Measurements from ENCODE around the gene TYMP. TPM values are rescaled to one million over a fixed set of nuclear protein-coding genes. Genes with fewer than 3 reads are reported as not detected.

Gene TYMP
- total and polyA plus RNA-seq, 2 of the 4 experiments (the other 2 are of a cell fraction): 0.18 to 0.74 TPM

- POLR2A ChIA-PET (ENCODE audit: unreplicated experiment): no interaction called here
- CTCF ChIA-PET: no interaction called here
- Histone ChIP-seq H2BK120ac (ENCODE audit: low read depth, low read length) (no peak overlapping the region), H2BK20ac (ENCODE audit: low read depth, low read length) (no peak overlapping the region), H4K5ac (ENCODE audit: low read depth, low read length) (no peak overlapping the region), H3K27me3 (ENCODE audit: control insufficient read depth, insufficient read depth, low read length) (peaks cover 5% of the 10 kb centered on the region; the same call in 1 of the 2 replicates), H3K23ac (ENCODE audit: low read depth, low read length) (no peak overlapping the region), H3K4me1 (ENCODE audit: control insufficient read depth, insufficient read depth, low read length) (peaks cover 24% of the 10 kb centered on the region), H2AK5ac (ENCODE audit: low read depth, low read length) (peak overlapping the region; percentile 27; the same call in 1 of the 2 replicates), H3K14ac (replicated peaks; ENCODE audit: low read depth, low read length) (no peak overlapping the region), H2BK5ac (ENCODE audit: low read depth, low read length, poor library complexity, severe bottlenecking) (no peak overlapping the region), H3K27ac (ENCODE audit: insufficient read depth, low read length) (no peak overlapping the region), H4K91ac (ENCODE audit: insufficient read depth, low read depth, low read length) (no peak overlapping the region), H3K18ac (ENCODE audit: low read depth, low read length) (no peak overlapping the region), H3K9ac (ENCODE audit: low read depth, low read length) (no peak overlapping the region), H2AK9ac (replicated peaks; ENCODE audit: low read depth, low read length, poor library complexity) (no peak overlapping the region), H3K4me2 (ENCODE audit: low read depth, low read length) (no peak overlapping the region), H3K56ac (ENCODE audit: extremely low read depth, insufficient read depth, low read length) (no peak overlapping the region), H3K79me1 (ENCODE audit: low read depth in 1 of 2, low read length in 2 of 2) (peaks cover 11 to 39% of the 10 kb centered on the region in 2 experiments), H2BK15ac (ENCODE audit: low read depth, low read length) (no peak overlapping the region), H2AFZ (replicated peaks; ENCODE audit: low read length, poor library complexity) (peak overlapping the region; percentile 10), H3K36me3 (ENCODE audit: control insufficient read depth, insufficient read depth, low read length) (peaks cover 11% of the 10 kb centered on the region), H4K20me1 (ENCODE audit: insufficient read depth, low read length) (peaks cover 16% of the 10 kb centered on the region), H3K9me3 (ENCODE audit: control insufficient read depth, insufficient read depth, low read length) (no peaks in the 10 kb centered on the region), H4K8ac (ENCODE audit: low read depth in 2 of 2, low read length in 2 of 2) (no peak overlapping the region), H3K4ac (ENCODE audit: low read depth, low read length) (no peak overlapping the region), H3K4me3 (ENCODE audit: insufficient read depth, low read depth, low read length) (no peak overlapping the region), H3K9me1 (ENCODE audit: insufficient read depth, low read length) (peaks cover 15% of the 10 kb centered on the region)
- BruUV-seq (replicated peaks): no TSS peak
- no peak for TF ChIP-seq RFX5 (IDR thresholded peaks at IDR 0.05; ENCODE audit: low read depth, low read length)
- TF ChIP-seq CEBPB (IDR thresholded peaks at IDR 0.05; ENCODE audit: low read depth, low read length): no peak
- TF ChIP-seq MAFK (IDR thresholded peaks at IDR 0.05; ENCODE audit: low read depth, low read length): no peak
- no peak for TF ChIP-seq NFE2L2 (IDR thresholded peaks at IDR 0.05; ENCODE audit: low read depth, low read length)
- TF ChIP-seq CTCF (conservative IDR thresholded peaks at IDR 0.05; ENCODE audit: low read depth, low read length): no peak
- TF ChIP-seq ELK1 (IDR thresholded peaks at IDR 0.05; ENCODE audit: borderline replicate concordance, low read depth, low read length): no peak
- TF ChIP-seq BHLHE40 (IDR thresholded peaks at IDR 0.05; ENCODE audit: low read depth, low read length): no peak
- TF ChIP-seq CHD1 (IDR thresholded peaks at IDR 0.05; ENCODE audit: low read depth, low read length): no peak
- ATAC-seq (ENCODE audit: low read depth): no peak
- no peak for DNase-seq
- intact Hi-C loops (cut with micrococcal nuclease): loop anchor here (5.0 kb wide), 1 partner anchor 54 kb away; the partner anchor contains the start of gene CHKB
- WGBS, 2 experiments (ENCODE audit: extremely low coverage in 2 of 2, insufficient read length in 1 of 2): 97% methylated on average over 9 of the region's 18 CpGs; no CpG with 5 or more reads in 1 of the 2 experiments
- in situ Hi-C loops (cut with MboI; ENCODE audit: low sequenced_read_pairs): loop anchor here (5.0 kb wide), 1 partner anchor 49 kb away; the partner anchor contains the start of gene CPT1B
- dilution Hi-C loops (cut with HindIII; ENCODE audit: low sequenced_read_pairs, unreplicated experiment): no loop called here
These were observed 1.7 kb downstream of the TYMP start for GRCh38 chr22:50527921-50528681.
